OCI-LY1 (cell line): ENCODE results near the gene ZBTB5.

ENCODE experiments used
- H2AFZ ChIP-seq: fragments of 200-600 bp; sonication (generic), shearing (Covaris generic); 2 replicates; pipeline ENCODE4 v1.6.0; 2014; ENCODE audit warnings: antibody characterized with exemption, mild to moderate bottlenecking, low read length
- H3F3A ChIP-seq: fragments of 200-600 bp; sonication (generic), shearing (Covaris generic); 2 replicates; pipeline ENCODE4 v1.6.0; 2014; ENCODE audit warnings: mild to moderate bottlenecking, antibody characterized with exemption, low read length, moderate library complexity; ENCODE audit not compliant: insufficient read depth
- H3K27ac ChIP-seq: fragments of 200-600 bp; sonication (generic); 2 replicates; pipeline ENCODE4 v1.5.1; 2014; ENCODE audit warnings: low read length, mixed run types, mild to moderate bottlenecking, low read depth; ENCODE audit not compliant: poor library complexity, severe bottlenecking
- H3K27me3 ChIP-seq: fragments of 200-600 bp; sonication (generic); 2 replicates; pipeline ENCODE4 v1.6.0; 2014; ENCODE audit warnings: antibody characterized with exemption, mild to moderate bottlenecking, low read length, moderate library complexity; ENCODE audit not compliant: insufficient read depth
- H3K36me3 ChIP-seq: fragments of 200-600 bp; sonication (generic); 2 replicates; pipeline ENCODE4 v1.6.1; 2014; ENCODE audit warnings: mild to moderate bottlenecking, antibody characterized with exemption, low read length, moderate library complexity, mixed read lengths; ENCODE audit not compliant: insufficient read depth
- H3K4me1 ChIP-seq: fragments of 200-600 bp; sonication (generic); 2 replicates; pipeline ENCODE4 v1.5.1; 2014; ENCODE audit warnings: mild to moderate bottlenecking, low read length, moderate library complexity; ENCODE audit not compliant: insufficient read depth, severe bottlenecking
- H3K4me2 ChIP-seq: fragments of 200-600 bp; sonication (generic), shearing (Covaris generic); 2 replicates; pipeline ENCODE4 v1.6.1; 2014; ENCODE audit warnings: low read length
- H3K4me3 ChIP-seq: fragments of 200-600 bp; sonication (generic); 2 replicates; pipeline ENCODE4 v1.5.1; 2014; ENCODE audit warnings: low read length, low read depth, mild to moderate bottlenecking, mixed read lengths; ENCODE audit not compliant: poor library complexity, severe bottlenecking
- H3K79me2 ChIP-seq: fragments of 200-600 bp; shearing (Covaris generic); 2 replicates; pipeline ENCODE4 v1.6.1; 2016; ENCODE audit warnings: mixed run types, low read length, mixed read lengths; ENCODE audit not compliant: insufficient read depth
- H3K9ac ChIP-seq: fragments of 200-600 bp; sonication (generic), shearing (Covaris generic); 2 replicates; pipeline ENCODE4 v1.6.1; 2014; ENCODE audit warnings: mild to moderate bottlenecking, low read length, mixed read lengths
- H3K9me2 ChIP-seq: fragments of 200-600 bp; sonication (generic), shearing (Covaris generic); 2 replicates; pipeline ENCODE4 v1.6.1; 2014; ENCODE audit warnings: low read depth, mild to moderate bottlenecking, low read length, mixed read lengths
- H3K9me3 ChIP-seq: fragments of 200-600 bp; shearing (Covaris generic); 2 replicates; pipeline ENCODE4 v1.6.1; 2014; ENCODE audit warnings: low read length, mixed read lengths
- H4K20me1 ChIP-seq: fragments of 200-600 bp; sonication (generic), shearing (Covaris generic); 2 replicates; pipeline ENCODE4 v1.6.0; 2016; ENCODE audit warnings: mild to moderate bottlenecking, low read length; ENCODE audit not compliant: insufficient read depth
- CTCF ChIP-seq: fragments of 200-600 bp; sonication (generic), shearing (Covaris generic); IDR thresholded peaks from 2 replicates; pipeline ENCODE4 v1.5.1; 2017; ENCODE audit warnings: mild to moderate bottlenecking, antibody characterized with exemption, low read length, moderate library complexity, mixed read lengths
- EZH2 ChIP-seq: fragments of 200-600 bp; sonication (generic), shearing (Covaris generic); IDR thresholded peaks from 2 replicates; pipeline ENCODE4 v1.8.0; 2017; ENCODE audit warnings: borderline replicate concordance, mixed run types, mild to moderate bottlenecking, antibody characterized with exemption, low read length, moderate library complexity, mixed read lengths

ZBTB5 gene

GRCh38 chr9:37445832-37446231 lies 19.4 kb downstream of the ZBTB5 start:
- H3K4me1 ChIP-seq = peaks cover 7% of the 10 kb centered on the region
- TF ChIP-seq CTCF (no peak), EZH2 (no peak)
- H3F3A ChIP-seq = no peaks in the 10 kb centered on the region
- H3K36me3 ChIP-seq = peaks cover 69% of the 10 kb centered on the region
- no peak overlapping the region for H3K4me3 ChIP-seq
- H3K27ac ChIP-seq = no peak overlapping the region
- H3K27me3 ChIP-seq = no peaks in the 10 kb centered on the region
- H2AFZ ChIP-seq = no peak overlapping the region
- H3K4me2 ChIP-seq = no peak overlapping the region
- H3K9ac ChIP-seq = no peak overlapping the region
- H4K20me1 ChIP-seq = no peaks in the 10 kb centered on the region
- H3K9me3 ChIP-seq = no peaks in the 10 kb centered on the region
- H3K9me2 ChIP-seq = no peaks in the 10 kb centered on the region
- H3K79me2 ChIP-seq = peaks cover 36% of the 10 kb centered on the region

GRCh38 chr9:37444890-37445289 lies 20.4 kb downstream of the ZBTB5 start:
- H3K9me3 ChIP-seq = no peaks in the 10 kb centered on the region
- peaks cover 30% of the 10 kb centered on the region for H3K79me2 ChIP-seq
- H3K9ac ChIP-seq = no peak overlapping the region
- no peaks in the 10 kb centered on the region for H3K9me2 ChIP-seq
- no peaks in the 10 kb centered on the region for H3F3A ChIP-seq
- H3K27ac ChIP-seq = no peak overlapping the region
- H3K4me2 ChIP-seq = no peak overlapping the region
- peaks cover 71% of the 10 kb centered on the region for H3K36me3 ChIP-seq
- no peak overlapping the region for H2AFZ ChIP-seq
- no peak for TF ChIP-seq CTCF
- no peak for TF ChIP-seq EZH2
- no peaks in the 10 kb centered on the region for H4K20me1 ChIP-seq
- peaks cover 6% of the 10 kb centered on the region for H3K4me1 ChIP-seq
- H3K4me3 ChIP-seq = no peak overlapping the region
- no peaks in the 10 kb centered on the region for H3K27me3 ChIP-seq

- Histone ChIP-seq H3K27me3 (no peaks in the 10 kb centered on the region), H3K36me3 (peaks cover 77% of the 10 kb centered on the region), H4K20me1 (no peaks in the 10 kb centered on the region), H3K4me3 (no peak overlapping the region), H2AFZ (no peak overlapping the region), H3K9ac (no peak overlapping the region), H3K27ac (no peak overlapping the region), H3K9me3 (no peaks in the 10 kb centered on the region), H3K79me2 (peaks cover 22% of the 10 kb centered on the region), H3F3A (no peaks in the 10 kb centered on the region), H3K9me2 (no peaks in the 10 kb centered on the region), H3K4me1 (peaks cover 5% of the 10 kb centered on the region), H3K4me2 (no peak overlapping the region)
- TF ChIP-seq CTCF (no peak), EZH2 (no peak)
Observed at GRCh38 chr9:37443566-37443965, 21.7 kb downstream of the ZBTB5 start.
